GM21423 (cell line): ENCODE results near the gene PDPK1.
"Not testable (repeated sequence)": the region's sequence is repeated elsewhere in the genome, so short reads cannot be mapped to it uniquely, and the experiment has no call there.

Source experiments
- ATAC-seq: cut with Tn5 transposase; IDR thresholded peaks from one replicate; pipeline ENCODE4 v1.9.1; 2021; ENCODE audit warnings: mild to moderate bottlenecking, moderate library complexity; ENCODE audit not compliant: unreplicated experiment

The PDPK1 gene

GRCh38 chr16:2609827-2610470 lies 72.1 kb downstream of the PDPK1 start:
- no peak for ATAC-seq

- no peak for ATAC-seq
Measured at GRCh38 chr16:2610781-2611498, 73.1 kb downstream of the PDPK1 start.

- no peak for ATAC-seq
Measured at GRCh38 chr16:2611499-2611862, 73.7 kb downstream of the PDPK1 start.

GRCh38 chr16:2611877-2612276 lies 74.1 kb downstream of the PDPK1 start:
- ATAC-seq = not testable (repeated sequence)

- not testable (repeated sequence) for ATAC-seq
Measured at GRCh38 chr16:2613251-2613650, 75.4 kb downstream of the PDPK1 start.

GRCh38 chr16:2614761-2615191 lies 77.0 kb downstream of the PDPK1 start:
- ATAC-seq = no peak

GRCh38 chr16:2618964-2619363 lies 81.1 kb downstream of the PDPK1 start:
- ATAC-seq = not testable (repeated sequence)

- not testable (repeated sequence) for ATAC-seq
Measured at GRCh38 chr16:2619628-2620027, 81.8 kb downstream of the PDPK1 start.

GRCh38 chr16:2620870-2621269 lies 83.0 kb downstream of the PDPK1 start:
- not testable (repeated sequence) for ATAC-seq

- ATAC-seq = not testable (repeated sequence)
Measured at GRCh38 chr16:2621395-2621794, 83.6 kb downstream of the PDPK1 start.

- ATAC-seq = not testable (repeated sequence)
Measured at GRCh38 chr16:2627075-2627474, 89.3 kb downstream of the PDPK1 start.

GRCh38 chr16:2631203-2631602 lies 93.4 kb downstream of the PDPK1 start:
- peak; percentile 62 for ATAC-seq

- ATAC-seq = not testable (repeated sequence)
Measured at GRCh38 chr16:2632291-2632690, 94.5 kb downstream of the PDPK1 start.

- not testable (repeated sequence) for ATAC-seq
Measured at GRCh38 chr16:2639071-2639721, 101.4 kb downstream of the PDPK1 start.

GRCh38 chr16:2639722-2640072 lies 101.9 kb downstream of the PDPK1 start:
- ATAC-seq = not testable (repeated sequence)

- ATAC-seq = not testable (repeated sequence)
Measured at GRCh38 chr16:2642561-2642960, 104.7 kb downstream of the PDPK1 start.

GRCh38 chr16:2644754-2645453 lies 107.1 kb downstream of the PDPK1 start:
- ATAC-seq = not testable (repeated sequence)

- ATAC-seq = not testable (repeated sequence)
Measured at GRCh38 chr16:2651268-2651871, 113.5 kb downstream of the PDPK1 start.
